Esophagus squamous epithelium (tissue), 4 donors: ENCODE results near the gene MALT1.

ENCODE experiments used
- POLR2A ChIP-seq, 4 donors: fragments of 450-650 bp; IDR thresholded peaks; one replicate each; pipeline ENCODE4 v1.6.1; 2017; ENCODE audit warnings: antibody characterized with exemption in 4 of 4, mild to moderate bottlenecking in 4 of 4, moderate library complexity in 3 of 4
- TF ChIP-seq, protein P1 (sequence below), 6 experiments: fragments of 450-650 bp in 4 of 6; fragments of 200-600 bp in 2 of 6; sonication (generic) in 2 of 6; IDR thresholded peaks; one replicate each; pipeline ENCODE4 v1.5.1; 2016 to 2019; ENCODE audit warnings: antibody characterized with exemption in 6 of 6, mild to moderate bottlenecking in 4 of 6, moderate library complexity in 4 of 6

DNA sequence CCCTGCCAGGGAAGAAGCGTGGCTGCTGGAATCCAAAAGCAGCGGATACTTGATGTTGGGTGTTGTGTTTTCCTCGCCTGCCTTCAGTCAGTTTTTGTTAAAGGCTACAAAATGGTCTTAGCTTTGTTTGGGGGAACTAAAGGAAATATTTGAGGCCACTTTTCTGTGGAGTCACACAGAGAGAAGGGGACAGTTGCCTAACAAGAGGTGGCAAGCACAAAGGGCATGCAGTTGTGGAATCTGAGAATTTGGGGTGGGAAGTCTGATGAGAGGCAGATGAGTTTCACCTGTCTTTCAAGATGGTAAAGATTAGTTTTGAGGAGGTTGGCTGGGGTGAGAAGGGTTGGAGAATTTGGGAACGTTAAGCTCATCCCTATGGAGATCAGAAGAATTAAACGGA lies 2.9 kb downstream of the MALT1 start:
- TF ChIP-seq, protein P1, sequence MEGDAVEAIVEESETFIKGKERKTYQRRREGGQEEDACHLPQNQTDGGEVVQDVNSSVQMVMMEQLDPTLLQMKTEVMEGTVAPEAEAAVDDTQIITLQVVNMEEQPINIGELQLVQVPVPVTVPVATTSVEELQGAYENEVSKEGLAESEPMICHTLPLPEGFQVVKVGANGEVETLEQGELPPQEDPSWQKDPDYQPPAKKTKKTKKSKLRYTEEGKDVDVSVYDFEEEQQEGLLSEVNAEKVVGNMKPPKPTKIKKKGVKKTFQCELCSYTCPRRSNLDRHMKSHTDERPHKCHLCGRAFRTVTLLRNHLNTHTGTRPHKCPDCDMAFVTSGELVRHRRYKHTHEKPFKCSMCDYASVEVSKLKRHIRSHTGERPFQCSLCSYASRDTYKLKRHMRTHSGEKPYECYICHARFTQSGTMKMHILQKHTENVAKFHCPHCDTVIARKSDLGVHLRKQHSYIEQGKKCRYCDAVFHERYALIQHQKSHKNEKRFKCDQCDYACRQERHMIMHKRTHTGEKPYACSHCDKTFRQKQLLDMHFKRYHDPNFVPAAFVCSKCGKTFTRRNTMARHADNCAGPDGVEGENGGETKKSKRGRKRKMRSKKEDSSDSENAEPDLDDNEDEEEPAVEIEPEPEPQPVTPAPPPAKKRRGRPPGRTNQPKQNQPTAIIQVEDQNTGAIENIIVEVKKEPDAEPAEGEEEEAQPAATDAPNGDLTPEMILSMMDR (IDR thresholded peaks at IDR 0.05) = no peak
- TF ChIP-seq POLR2A (IDR thresholded peaks at IDR 0.05) = no peak
